ENCODE results near the gene OR2Y1.
A peak's percentile ranks its signal among the peaks of the same experiment; 100 is the strongest.
"Not testable (repeated sequence)": the region's sequence is repeated elsewhere in the genome, so short reads cannot be mapped to it uniquely, and the experiment has no call there.

Gene OR2Y1

GRCh38 chr5:180784497-180785097, 44.7 kb upstream of the OR2Y1 start:
- CTCF ChIA-PET = interaction anchor here (0.7 to 2.7 kb wide), 20 partner anchors 8 to 487 kb away, joined by 3 to 13 read pairs (median 3); no protein-coding TSS in a partner anchor
- POLR2A ChIA-PET = no interaction called here
- peak; percentile 83 for DNase-seq (ENCODE audit: extremely low spot score)
- TF ChIP-seq, protein P1, sequence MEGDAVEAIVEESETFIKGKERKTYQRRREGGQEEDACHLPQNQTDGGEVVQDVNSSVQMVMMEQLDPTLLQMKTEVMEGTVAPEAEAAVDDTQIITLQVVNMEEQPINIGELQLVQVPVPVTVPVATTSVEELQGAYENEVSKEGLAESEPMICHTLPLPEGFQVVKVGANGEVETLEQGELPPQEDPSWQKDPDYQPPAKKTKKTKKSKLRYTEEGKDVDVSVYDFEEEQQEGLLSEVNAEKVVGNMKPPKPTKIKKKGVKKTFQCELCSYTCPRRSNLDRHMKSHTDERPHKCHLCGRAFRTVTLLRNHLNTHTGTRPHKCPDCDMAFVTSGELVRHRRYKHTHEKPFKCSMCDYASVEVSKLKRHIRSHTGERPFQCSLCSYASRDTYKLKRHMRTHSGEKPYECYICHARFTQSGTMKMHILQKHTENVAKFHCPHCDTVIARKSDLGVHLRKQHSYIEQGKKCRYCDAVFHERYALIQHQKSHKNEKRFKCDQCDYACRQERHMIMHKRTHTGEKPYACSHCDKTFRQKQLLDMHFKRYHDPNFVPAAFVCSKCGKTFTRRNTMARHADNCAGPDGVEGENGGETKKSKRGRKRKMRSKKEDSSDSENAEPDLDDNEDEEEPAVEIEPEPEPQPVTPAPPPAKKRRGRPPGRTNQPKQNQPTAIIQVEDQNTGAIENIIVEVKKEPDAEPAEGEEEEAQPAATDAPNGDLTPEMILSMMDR (IDR thresholded peaks at IDR 0.05; ENCODE audit: control extremely low read depth, extremely low read depth, low read depth, missing control alignments) = peak; percentile 82

GRCh38 chr5:180783340-180784052, 43.6 kb upstream of the OR2Y1 start:
- ChIA-PET POLR2A (no interaction called here), CTCF (interaction anchor here (1.0 to 1.8 kb wide), 9 partner anchors 8 to 488 kb away, joined by 3 to 12 read pairs (median 4); no protein-coding TSS in a partner anchor)
- TF ChIP-seq, protein P1 (IDR thresholded peaks at IDR 0.05; ENCODE audit: control extremely low read depth, extremely low read depth, low read depth, missing control alignments) = no peak
- no peak for DNase-seq (ENCODE audit: extremely low spot score)

GRCh38 chr5:180782748-180783147, 42.9 kb upstream of the OR2Y1 start:
- ChIA-PET POLR2A (no interaction called here), CTCF (interaction anchor here (1.1 to 1.8 kb wide), 3 partner anchors 9 to 86 kb away, joined by 4 to 6 read pairs (median 5); no protein-coding TSS in a partner anchor)
- TF ChIP-seq, protein P1 (IDR thresholded peaks at IDR 0.05; ENCODE audit: control extremely low read depth, extremely low read depth, low read depth, missing control alignments) = no peak
- no peak for DNase-seq (ENCODE audit: extremely low spot score)

GRCh38 chr5:180781900-180782326, 42.1 kb upstream of the OR2Y1 start:
- DNase-seq (ENCODE audit: extremely low spot score); POLR2A ChIA-PET: not testable (repeated sequence)
- CTCF ChIA-PET = interaction anchor here (1.5 to 1.8 kb wide), 3 partner anchors 9 to 87 kb away, joined by 3 to 6 read pairs (median 5); no protein-coding TSS in a partner anchor

GRCh38 chr5:180779985-180780610, 40.2 kb upstream of the OR2Y1 start:
- no peak for DNase-seq (ENCODE audit: extremely low spot score)
- POLR2A ChIA-PET = no interaction called here
- TF ChIP-seq, protein P1 (IDR thresholded peaks at IDR 0.05; ENCODE audit: control extremely low read depth, extremely low read depth, low read depth, missing control alignments) = no peak
- CTCF ChIA-PET = interaction anchor here (1.6 kb wide), 1 partner anchor 10 kb away, joined by 3 read pairs; no protein-coding TSS in a partner anchor

DNA sequence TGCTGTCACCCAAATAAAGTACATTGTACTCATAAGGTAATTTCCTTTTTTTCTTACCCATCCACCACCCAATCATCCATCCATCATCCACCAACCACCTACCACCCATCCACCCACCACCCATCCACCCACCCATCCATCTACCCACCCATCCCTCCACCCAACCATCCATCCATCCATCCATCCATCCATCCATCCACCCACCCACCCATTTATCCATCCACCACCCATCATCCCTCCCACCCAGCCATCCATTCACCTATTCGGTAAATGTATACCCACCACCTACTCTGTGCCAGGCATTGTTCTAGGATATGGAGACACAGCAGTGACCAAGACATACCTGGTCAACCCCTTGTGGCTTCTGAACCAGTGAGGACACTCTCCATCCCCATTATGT, 37.6 kb upstream of the OR2Y1 start:
- TF ChIP-seq, protein P1 (IDR thresholded peaks at IDR 0.05; ENCODE audit: control extremely low read depth, extremely low read depth, low read depth, missing control alignments) = no peak
- POLR2A ChIA-PET = no interaction called here
- no peak for DNase-seq (ENCODE audit: extremely low spot score)
- CTCF ChIA-PET = no interaction called here
